Lung microvascular endothelial cell (primary cell): Measurements from ENCODE around the gene CD300C. TPM values are rescaled to one million over a fixed set of nuclear protein-coding genes. Genes with fewer than 3 reads are reported as not detected.
"Not testable (repeated sequence)": the region's sequence is repeated elsewhere in the genome, so short reads cannot be mapped to it uniquely, and the experiment has no call there.

Experiments used
- DNase-seq, 2 donors: peaks; one replicate each; pipeline versions ENCODE4 v3.0.0 to v3.0.0-alpha.2; 2010; ENCODE audit warnings: low read depth in 2 of 2
- total RNA-seq: library from RNA; depleted of rRNA; stranded (reverse); fragments of >200 nt; gene quantifications from 2 replicates; pipeline ENCODE4 v1.2.1, GENCODE V29; 2014

CD300C gene
- total RNA-seq, 1 donor from 2014 or later, result not detected

DNA sequence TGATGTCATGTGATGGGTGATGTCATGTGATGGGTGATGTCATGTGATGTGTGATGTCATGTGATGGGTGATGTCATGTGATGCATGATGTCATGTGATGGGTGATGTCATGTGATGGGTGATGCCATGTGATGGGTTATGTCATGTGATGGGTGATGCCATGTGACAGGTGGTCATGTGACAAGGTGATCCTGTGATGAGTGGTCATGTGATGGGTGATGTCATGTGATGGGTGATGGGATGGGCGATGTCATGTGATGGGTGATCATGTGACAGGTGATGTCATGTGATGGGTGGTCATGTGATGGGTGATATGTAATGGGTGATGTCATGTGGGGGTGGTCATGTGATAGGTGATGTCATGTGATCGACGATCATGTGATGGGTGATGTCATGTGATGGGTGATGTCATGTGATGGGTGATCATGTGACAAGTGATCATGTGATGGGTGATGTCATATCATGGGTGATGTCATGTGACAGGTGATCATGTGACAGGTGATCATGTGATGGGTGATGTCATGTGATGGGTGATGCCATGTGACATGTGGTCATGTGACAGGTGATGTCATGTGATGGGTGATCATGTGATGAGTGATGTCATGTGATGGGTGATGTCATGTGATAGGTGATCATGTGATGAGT, 31.8 kb downstream of the CD300C start:
- DNase-seq, result peak; percentile 39 to 57

- DNase-seq, result no peak
These were observed 33.3 kb downstream of the CD300C start for GRCh38 chr17:74512624-74513091.

DNA sequence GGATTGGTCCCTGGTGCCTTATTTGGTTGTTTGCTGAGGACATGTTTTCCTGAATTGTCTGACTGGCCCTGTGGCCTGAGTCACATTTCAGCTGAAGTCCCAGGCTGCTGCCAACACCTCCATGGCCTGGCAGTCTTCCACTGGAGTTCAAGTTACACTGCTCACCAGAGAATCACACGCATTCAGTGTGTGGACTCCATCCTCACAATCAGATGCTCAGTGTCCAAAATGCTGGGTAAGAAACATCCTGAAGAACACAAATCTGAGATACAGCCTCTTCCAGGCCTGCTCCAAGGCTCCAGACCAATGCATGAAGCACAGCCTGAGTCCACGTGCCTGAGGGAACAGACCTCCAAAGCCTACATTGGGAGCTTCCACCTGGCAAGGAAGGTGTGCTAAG, 33.9 kb downstream of the CD300C start:
- DNase-seq, result no peak

- no peak for DNase-seq
These were observed 37.8 kb downstream of the CD300C start for GRCh38 chr17:74508156-74508555.

GRCh38 chr17:74503949-74504348, 42.0 kb downstream of the CD300C start:
- DNase-seq, result not testable (repeated sequence)

DNA sequence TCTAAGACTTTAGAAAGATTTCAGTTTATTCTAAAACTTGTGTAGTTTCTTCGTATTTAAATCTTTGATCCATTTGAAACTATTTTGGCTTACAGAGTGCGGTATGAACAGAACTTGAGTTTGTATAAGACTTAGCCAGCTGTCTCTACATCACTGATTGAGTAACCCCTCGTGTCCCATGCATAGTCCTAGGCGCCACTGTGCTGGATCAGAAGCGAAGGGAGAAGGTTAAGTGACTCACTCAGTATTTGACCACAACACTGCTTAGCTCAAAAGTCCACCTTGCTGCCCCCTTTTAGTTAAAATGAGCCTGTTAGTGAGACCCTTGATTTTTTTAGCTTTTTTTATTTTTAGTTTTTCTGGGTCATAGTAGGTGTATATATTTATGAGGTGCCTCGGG, 43.1 kb downstream of the CD300C start:
- no peak for DNase-seq

- DNase-seq, result no peak
These were observed 45.9 kb downstream of the CD300C start for GRCh38 chr17:74499992-74500391.

DNA sequence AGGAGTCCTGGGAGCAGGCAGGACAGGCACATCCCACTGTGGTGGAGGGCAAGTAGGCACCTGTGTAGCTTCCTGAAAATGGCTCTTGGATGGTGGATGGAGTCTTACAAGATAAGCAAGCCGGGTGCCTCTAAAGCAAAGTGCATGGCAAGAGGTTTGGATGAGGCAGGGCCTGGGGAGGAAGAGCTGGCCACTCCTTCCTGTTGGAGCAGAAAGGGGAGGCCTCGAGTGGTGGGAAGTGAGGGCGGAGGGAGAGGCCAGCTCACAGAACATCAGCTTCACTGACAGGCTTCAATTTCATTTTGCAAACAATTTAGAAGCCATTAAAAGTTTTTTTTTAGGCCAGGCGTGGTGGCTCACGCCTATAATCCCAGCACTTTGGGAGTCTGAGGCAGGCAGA, 48.4 kb downstream of the CD300C start:
- no peak for DNase-seq

- DNase-seq, result peak; percentile 62 to 75
These were observed 52.5 kb downstream of the CD300C start for GRCh38 chr17:74493331-74493833.

DNA sequence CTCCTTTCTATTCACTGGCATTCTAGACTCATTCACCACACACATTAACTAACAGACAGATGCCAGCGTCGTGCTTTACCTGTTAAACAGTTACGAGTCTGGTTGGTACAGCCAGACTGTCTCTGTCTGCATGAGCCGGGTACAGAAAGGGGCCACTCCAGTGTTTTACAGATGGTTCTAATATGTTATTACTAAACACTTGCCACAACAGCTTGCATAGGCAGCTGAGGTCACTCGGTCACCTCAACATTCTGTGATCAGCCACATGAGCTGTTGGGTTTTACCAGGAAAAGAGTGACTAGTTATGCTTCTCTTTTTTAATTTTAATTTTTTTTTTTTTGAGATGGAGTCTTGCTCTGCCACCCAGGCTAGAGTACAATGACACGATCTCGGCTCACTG, 54.3 kb downstream of the CD300C start:
- no peak for DNase-seq

Other genes with a start within 250 kb of the CD300C start
- gene KIF19, start 219.9 kb downstream of the CD300C start, total RNA-seq, result under 0.01 and 0.44 TPM in 2 replicates
- not detected in 2 replicates for gene BTBD17, start 184.2 kb downstream of the CD300C start, total RNA-seq
- not detected in 2 replicates for gene GPR142, start 178.6 kb downstream of the CD300C start, total RNA-seq
- 0.22 and 0.40 TPM in 2 replicates for gene GPRC5C, start 114.0 kb downstream of the CD300C start, total RNA-seq
- not detected in 2 replicates for gene CD300A, start 79.5 kb downstream of the CD300C start, total RNA-seq
- not detected in 2 replicates for gene CD300LB, start 14.6 kb downstream of the CD300C start, total RNA-seq
- not detected in 2 replicates for gene CD300H, start 21.4 kb upstream of the CD300C start, total RNA-seq
- not detected in 2 replicates for gene CD300LD, start 46.2 kb upstream of the CD300C start, total RNA-seq
- gene CD300E, start 77.6 kb upstream of the CD300C start, total RNA-seq, result not detected in 2 replicates
- not detected in 2 replicates for gene CD300LF, start 166.8 kb upstream of the CD300C start, total RNA-seq
- 0.20 and 0.22 TPM in 2 replicates for gene RAB37, start 191.1 kb upstream of the CD300C start, total RNA-seq
- gene NHERF1, start 202.5 kb upstream of the CD300C start, total RNA-seq, result 4.4 and 4.6 TPM in 2 replicates
- 15.5 and 20.0 TPM in 2 replicates for gene NAT9, start 230.2 kb upstream of the CD300C start, total RNA-seq